ENCODE data around the gene ELMO2.

Gene ELMO2

DNA sequence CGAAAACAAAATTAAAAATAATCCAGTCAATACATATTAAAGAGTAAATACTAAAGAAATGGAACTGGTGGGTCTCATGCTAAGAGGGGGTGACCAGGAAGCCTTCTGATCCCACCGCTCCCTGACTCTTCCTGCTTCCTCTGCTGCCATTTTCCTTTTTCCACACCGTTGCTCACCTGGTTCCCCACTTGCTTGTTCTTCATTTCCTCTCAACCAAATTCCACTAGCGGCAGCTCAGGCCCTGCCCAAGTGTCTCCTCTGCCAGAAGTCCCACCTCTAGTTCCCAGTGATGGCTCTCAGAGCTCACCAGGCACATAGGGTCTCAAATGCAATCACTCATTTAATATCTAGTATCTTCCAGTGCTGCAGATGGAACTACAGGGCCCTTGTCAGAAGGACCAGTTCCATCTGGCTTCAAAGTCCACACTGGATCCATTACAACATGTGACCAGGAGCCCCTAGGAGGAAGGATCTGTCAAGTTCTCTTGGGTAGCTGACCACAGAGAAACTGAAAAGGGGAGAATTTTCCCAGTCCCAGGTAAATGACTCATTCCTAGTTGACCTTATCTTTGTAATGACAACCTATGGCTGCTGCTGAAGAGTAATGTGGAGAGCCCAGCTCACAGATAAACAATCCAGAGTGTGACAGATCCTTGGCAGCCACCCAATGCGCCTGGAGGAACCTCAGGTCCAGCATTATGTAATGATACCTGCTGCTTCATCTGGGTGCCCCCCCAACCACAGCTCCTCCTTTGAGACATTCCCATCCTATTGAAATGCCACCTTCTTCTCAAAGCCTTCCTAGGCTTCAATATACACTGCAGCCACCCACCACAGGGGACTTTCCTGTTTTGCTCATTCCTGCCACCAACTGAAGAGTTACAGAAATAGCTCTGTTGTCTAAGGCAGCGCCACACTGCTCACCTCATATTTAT is 38.2 kb downstream of the ELMO2 start:
- DNase-seq (ENCODE audit: low read depth) = no peak

GRCh38 chr20:46367234-46367633 is 39.2 kb downstream of the ELMO2 start:
- DNase-seq (ENCODE audit: low read depth) = no peak

DNA sequence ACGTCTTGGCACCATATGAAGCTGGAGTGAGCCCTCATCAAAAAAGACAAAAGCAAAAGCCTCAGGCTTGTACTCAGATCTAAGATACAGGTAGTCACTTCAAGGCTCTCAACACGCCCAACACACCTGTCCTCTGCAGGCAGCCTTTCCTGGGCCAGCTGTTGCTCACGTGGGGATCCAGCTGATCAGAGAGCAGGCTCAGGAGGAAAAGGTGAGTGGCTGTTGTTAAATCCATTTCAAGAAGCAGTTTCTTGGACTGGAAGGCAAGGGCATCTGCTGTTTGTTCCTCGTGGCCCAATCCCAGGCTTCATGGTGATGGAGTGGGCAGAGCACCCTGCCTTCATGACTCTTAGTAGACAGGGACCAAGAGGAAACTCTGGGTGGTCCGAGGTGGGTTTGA is 39.6 kb downstream of the ELMO2 start:
- DNase-seq (ENCODE audit: low read depth) = no peak

DNA sequence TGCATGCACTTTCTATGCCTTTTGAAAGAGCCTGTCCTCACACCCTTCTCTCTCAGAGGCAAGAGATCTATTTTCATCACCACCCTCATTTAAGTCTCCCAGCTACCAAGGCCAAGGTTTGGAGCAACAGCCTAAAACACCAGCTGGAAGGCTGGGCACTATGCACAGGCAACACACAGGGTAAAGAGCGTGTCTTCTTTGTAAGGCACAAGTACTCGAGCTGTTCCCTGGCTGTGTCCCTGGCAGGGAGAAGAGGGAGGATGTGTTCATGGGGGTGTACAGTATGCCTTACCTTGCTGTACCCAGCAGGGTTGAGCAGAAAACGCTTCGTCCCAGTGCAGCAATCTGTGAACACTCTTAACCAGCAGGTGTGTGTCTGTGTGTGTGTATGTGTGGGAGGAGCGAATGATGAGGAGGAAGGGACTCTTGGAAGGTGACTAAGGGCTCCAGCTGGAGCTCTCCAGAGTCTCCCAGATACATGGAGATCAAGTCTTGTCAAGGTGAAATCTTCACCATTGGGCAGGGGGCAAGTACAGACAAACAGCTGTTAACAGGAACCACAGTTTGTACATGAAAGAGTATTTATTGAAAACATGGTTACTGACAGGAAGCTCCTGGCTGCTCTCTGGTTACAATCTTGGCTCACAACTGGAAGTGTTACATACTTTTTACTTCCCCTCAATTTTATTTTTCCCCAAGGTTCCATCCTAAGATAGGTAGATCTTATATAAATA is 40.8 kb downstream of the ELMO2 start:
- DNase-seq (ENCODE audit: low read depth) = no peak

- no peak for DNase-seq (ENCODE audit: low read depth)
Measured at GRCh38 chr20:46364670-46365486, 41.5 kb downstream of the ELMO2 start.

DNA sequence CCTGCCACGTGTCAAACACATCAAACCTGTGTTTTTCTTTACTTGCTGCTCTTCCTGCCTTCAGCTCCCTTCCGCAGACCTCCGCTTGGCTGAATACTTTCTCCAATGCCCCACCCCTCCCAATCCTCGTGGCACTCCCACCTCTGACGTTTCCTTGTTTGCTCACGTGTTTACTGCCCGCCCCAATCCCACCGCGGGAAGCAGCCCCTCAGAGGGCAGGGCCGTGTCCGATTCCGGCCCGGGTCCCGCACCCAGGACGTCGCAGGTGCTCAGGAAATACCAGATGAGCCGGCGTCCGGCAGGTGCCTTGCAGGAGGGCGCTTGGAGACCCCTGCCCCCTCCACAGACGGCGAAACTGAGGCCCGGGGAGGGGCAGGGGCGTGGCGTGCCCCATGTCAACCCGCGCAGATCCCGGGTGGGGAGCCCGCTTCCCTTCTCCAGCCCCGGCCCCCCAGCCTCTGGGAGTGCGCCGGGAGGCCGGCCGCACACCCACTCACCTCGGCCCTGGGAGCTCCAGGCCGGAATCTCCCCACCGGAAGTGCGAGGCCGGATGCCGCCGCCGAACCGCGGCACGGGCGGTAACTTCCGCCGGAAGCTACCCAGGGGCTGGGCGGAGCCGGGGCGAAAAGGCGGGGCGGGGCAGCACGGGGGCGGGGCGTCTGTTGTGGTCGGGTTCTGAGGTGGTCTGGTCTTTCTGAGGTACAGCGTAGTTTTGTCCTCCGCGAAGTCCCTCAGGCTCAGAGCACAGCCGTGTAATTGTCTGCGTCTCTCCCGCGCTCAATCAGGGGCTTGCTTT is 42.3 kb downstream of the ELMO2 start:
- peak; percentile 80 for DNase-seq (ENCODE audit: low read depth)

GRCh38 chr20:46362921-46363867 is 43.2 kb downstream of the ELMO2 start:
- DNase-seq (ENCODE audit: low read depth) = no peak

DNA sequence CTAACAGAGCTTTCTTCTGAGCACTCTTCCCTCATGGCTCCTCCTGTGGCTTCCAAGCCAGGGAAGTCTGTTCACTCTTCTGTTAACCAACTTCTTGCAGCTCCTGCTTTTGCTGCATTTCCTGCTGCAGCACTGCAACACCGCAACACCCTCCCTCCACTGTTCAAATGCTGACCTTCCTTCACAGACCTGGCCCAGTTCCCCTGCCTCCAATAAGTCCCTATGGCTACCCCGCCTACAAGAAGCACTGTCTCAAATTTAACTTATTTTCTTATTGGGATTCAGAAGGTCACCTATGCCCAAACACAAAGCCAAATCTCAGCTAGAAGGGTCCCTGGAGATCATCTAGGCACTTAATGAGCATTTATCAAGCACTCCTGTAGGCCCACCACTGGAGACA is 44.6 kb downstream of the ELMO2 start:
- no peak for DNase-seq (ENCODE audit: low read depth)

DNA sequence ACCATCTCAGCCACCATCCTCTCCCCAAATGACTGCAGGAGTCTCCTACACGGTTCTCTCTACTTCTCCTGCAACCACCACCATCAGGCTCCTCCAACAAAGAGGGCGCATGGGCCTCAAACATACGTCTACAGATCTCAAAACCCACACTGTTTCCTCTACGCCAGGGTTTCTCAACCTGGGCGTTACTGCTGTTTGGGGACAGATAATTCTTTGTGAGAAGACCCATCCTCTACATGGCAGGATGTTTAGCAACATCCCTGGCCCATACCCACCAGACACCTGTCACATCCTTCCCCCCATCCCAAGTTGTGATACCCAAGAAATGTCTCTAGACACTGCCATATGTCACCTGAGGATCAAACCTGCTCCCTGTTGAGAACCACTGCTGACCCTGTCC is 45.0 kb downstream of the ELMO2 start:
- DNase-seq (ENCODE audit: low read depth) = no peak

DNA sequence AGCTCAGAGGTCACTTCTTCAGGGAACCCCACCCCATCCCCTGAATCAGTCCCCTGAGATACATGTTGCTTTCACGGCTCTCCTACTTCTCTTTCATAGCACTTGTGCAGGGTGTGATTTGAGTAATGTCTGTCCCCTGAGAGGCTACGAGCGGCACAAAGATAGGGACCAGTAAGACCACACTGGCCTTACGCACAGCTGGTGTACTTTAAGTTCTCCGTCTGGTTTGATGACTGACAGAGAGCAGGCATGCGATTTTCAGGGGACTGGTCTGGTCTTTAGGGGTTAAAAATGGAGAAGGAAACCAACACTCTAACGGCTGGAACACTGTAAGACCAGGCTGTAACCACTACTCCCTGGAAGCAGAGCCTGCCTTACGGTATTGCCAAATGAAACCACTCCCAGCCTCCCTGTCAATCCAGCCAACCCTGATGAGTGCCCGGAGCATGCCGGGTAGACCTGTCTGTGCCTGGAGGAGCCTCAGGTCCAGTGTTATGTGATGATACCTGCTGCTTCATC is 47.1 kb downstream of the ELMO2 start:
- no peak for DNase-seq (ENCODE audit: low read depth)

DNA sequence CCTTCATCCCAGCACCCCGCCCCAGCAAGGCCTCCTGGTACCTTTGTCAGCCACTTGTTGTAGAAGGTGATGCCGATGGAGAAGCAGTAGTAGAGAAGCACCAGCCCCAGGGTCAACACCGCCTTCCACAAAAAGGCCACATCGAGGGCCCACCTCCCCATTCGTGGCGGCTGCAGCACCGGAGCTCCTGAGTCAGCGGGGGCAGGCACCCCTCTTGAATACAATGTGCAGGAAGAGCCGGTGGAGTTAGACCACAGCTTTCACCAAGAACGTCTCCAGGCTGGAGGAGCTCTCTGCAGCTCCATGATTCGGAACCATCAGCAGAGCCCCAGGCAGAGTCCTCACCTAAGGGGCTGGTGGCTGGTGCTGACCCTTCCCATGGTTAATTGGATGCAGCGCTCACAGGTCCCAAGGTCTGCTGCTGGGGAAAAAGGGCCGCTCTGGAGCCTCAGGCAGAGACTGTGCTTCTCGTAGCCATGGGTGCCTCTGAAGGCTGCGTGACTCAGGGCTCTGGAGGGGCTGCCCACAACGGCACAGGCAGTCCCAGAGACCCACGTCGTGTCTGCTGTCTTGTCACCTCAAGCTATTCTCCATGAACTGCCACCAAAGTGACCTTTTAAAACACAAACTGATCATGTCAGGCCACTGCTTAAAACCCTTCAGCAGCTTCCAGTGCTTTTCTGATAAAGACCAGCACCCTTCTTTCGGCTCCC is 47.9 kb downstream of the ELMO2 start:
- DNase-seq (ENCODE audit: low read depth) = no peak

GRCh38 chr20:46357030-46357514 is 49.3 kb downstream of the ELMO2 start:
- no peak for DNase-seq (ENCODE audit: low read depth)

DNA sequence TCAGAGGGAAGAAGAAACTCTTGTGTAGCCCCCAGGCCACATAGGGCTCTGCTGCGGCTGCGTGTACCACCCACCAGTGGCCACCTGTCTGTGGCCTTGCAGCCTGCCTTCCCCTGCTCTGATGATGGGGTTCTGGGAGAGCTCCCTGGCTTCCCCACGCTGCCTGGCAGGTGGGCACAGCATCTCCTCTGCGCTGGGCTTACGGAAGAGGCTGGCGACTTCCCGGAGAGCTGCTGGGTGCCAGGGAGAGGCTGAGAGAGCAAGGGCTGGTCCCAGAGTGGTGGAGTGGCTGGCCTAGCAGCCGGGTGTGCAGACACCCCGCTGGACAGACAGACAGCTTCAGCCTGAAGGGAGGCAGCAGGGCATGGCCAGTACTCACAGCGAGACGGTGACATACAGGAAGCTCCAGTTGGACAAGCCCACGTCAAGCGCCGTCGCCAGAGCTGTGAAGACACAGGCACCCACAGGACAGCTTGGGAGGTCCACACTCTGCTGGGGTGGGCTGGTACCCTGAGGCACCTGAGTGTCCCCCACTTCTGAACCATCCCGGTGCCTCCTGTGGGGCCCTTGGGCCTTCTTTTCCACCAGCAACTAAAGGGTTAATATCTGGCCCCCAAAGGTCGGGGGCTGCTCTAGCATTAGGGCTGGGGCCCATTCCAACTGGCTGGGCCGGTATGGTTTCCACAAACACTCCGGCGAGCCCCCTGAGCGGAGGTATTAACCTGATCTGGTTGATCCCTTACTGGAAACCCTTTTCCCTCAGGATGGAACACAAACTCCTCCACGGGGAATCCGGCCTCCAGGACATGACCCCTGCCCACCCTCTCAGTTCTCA is 50.0 kb downstream of the ELMO2 start:
- no peak for DNase-seq (ENCODE audit: low read depth)

GRCh38 chr20:46355778-46356177 is 50.6 kb downstream of the ELMO2 start:
- no peak for DNase-seq (ENCODE audit: low read depth)

DNA sequence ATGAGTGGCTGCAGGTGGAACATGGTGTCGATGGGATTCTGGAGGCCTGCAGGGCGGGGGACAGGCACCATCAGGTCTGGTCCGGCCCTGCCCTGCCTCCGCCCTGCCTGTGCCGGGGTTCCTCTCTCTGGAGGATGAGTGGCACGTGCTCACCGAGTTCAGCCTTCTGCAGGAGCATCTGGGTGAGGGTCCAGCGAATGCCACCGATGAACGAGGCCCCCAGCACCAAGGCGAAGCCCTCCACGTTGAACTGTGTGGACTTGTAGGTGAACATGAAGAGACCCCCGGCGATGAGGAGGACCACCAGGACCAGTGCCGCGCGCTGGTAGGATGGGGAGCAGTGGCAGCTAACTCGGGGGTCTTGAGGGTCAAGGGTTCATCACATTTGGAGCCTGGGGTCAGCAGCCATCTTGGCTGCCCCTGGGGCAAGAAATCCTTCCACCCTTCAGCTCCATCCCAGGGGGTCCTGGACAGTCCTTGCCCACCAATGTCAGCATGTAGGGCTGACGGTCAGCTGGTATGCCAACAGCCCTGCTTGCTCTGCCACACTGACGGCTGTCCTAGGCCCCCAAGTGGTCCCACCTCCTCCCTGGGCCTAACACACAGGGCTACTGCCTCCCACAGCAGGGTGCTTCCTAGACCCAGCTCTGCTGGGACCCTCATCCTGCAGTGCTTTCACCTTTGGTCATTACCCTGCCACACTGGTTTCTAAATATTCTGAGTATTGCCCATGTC is 51.3 kb downstream of the ELMO2 start:
- DNase-seq (ENCODE audit: low read depth) = no peak

DNA sequence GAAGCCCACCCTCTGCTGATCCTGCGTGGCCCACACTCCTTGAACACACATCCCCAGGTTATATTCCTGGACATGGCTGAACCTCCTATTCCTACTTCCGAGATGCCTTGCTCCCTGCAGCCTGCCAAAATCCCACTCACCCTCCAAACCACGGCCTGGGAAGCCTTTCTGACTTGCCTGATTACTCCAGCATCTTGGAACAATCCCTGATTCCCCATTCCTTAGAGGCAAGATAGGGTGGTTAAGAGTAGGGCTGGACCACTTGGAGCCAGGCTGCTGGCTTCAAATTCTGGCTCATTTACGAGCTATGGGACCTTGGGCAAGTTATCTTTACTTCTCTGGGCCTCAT is 52.2 kb downstream of the ELMO2 start:
- no peak for DNase-seq (ENCODE audit: low read depth)

DNA sequence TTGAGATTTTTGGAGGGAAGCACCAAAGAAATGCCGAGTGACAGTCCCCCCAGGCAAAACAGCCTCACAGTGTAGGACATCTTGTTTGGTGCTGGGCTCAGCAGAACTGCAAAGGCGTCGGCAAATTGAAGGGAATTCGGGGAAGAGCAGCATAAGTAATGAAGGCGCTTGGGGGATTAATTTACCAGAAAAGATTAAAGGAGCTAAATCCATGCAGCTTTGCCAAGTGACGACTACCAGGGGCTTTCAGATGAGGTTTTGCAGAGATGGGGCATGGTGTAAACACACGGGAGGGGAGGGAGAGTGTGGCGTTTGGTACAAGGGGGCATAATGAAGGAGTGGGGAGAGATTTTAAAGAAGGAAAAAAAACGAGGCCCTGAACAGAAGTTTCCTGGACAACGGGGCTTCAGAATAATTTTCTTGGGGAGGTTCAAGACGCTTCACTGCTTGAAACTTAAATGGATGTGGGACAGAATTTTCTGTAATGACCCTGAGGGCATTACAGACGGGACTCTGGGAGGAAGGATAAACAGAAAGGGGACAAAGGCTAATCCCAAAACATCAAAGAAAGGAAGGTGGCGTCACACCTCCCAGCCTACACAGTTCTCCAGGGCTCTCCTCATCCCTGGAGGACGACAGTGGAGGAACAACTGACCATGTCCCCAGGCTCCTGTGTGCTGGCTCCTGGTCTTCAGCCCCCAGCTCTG is 52.8 kb downstream of the ELMO2 start:
- no peak for DNase-seq (ENCODE audit: low read depth)

Data from stimulated activated CD8-positive, alpha-beta memory T cell treated with anti-CD3 and anti-CD28 coated beads, Interleukin-15, amount 100 ng/mL, for 1 hour (primary cell).